Small intestine (tissue), 7 donors: ENCODE data around the gene CDH22. TPM values are rescaled to one million over a fixed set of nuclear protein-coding genes. Genes with fewer than 3 reads are reported as not detected.

Experiments
- DNase-seq, 2 donors: peaks; one replicate each; pipeline versions ENCODE4 v3.0.0 to v3.0.0-alpha.2; 2013
- FAIRE-seq: peaks from 2 replicates; lab custom pipeline; 2012; peaks lifted over from hg19 to GRCh38; lab: Jason Lieb, UNC
- H3K27ac ChIP-seq, 3 donors: one replicate each; pipeline ENCODE4 v1.5.1; 2013; ENCODE audit warnings: low read length in 2 of 3, mild to moderate bottlenecking in 2 of 3, control low read depth in 1 of 3, inconsistent platforms in 1 of 3, low read depth in 1 of 3, moderate library complexity in 1 of 3
- H3K27me3 ChIP-seq, 3 donors: one replicate each; pipeline ENCODE4 v1.6.1; 2013; ENCODE audit warnings: low read length in 3 of 3, inconsistent platforms in 1 of 3; ENCODE audit not compliant: control insufficient read depth in 3 of 3, insufficient read depth in 3 of 3
- H3K36me3 ChIP-seq, 3 donors: one replicate each; pipeline ENCODE4 v1.6.1; 2013; ENCODE audit warnings: low read length in 3 of 3, inconsistent platforms in 1 of 3, low read depth in 1 of 3, mild to moderate bottlenecking in 1 of 3, moderate library complexity in 1 of 3; ENCODE audit not compliant: control insufficient read depth in 3 of 3, insufficient read depth in 2 of 3
- H3K4me1 ChIP-seq, 3 donors: one replicate each; pipeline ENCODE4 v1.6.1; 2013; ENCODE audit warnings: low read length in 2 of 3, inconsistent platforms in 1 of 3, low read depth in 1 of 3, mild to moderate bottlenecking in 1 of 3, moderate library complexity in 1 of 3; ENCODE audit not compliant: control insufficient read depth in 3 of 3, insufficient read depth in 2 of 3
- H3K4me3 ChIP-seq, 3 donors: one replicate each; pipeline ENCODE4 v1.5.1; 2013; ENCODE audit warnings: low read length in 3 of 3, control low read depth in 1 of 3, inconsistent platforms in 1 of 3, low read depth in 1 of 3, mild to moderate bottlenecking in 1 of 3, moderate library complexity in 1 of 3
- H3K9me3 ChIP-seq, 2 donors: one replicate each; pipeline ENCODE4 v1.6.1; 2013; ENCODE audit warnings: low read depth in 1 of 2, low read length in 1 of 2; ENCODE audit not compliant: control insufficient read depth in 2 of 2, insufficient read depth in 1 of 2
- WGBS, 3 donors: extraction: QIAGEN DNeasy Blood & Tissue Kit; methylation state at CpG; one replicate each; pipeline ENCODE4 v1.1.7; 2013; 5-methylcytosine and 5-hydroxymethylcytosine counted together
- polyA plus RNA-seq, 4 donors: library from polyadenylated mRNA; stranded (reverse) in 3 of 4; unstranded in 1 of 4; fragments of 200-250 nt in 3 of 4; fragments of 120-200 nt in 1 of 4; gene quantifications; one replicate each; pipeline versions ENCODE4 v1.2.1 to v1.2.3, GENCODE V29; 2013
- donor health status: healthy with polysubstance abuse.
- donor health status: control.
- donor health status: control.
- donor health status: Bipolar disorder and iron deficiency.
- donor health status: healthy.

CDH22 gene
- polyA plus RNA-seq, 4 donors = 0.03 to 0.84 TPM; not detected in 2

GRCh38 chr20:46347841-46348803 lies 39.8 kb upstream of the CDH22 start:
- Histone ChIP-seq H3K36me3 (peaks cover 0 to 48% (median 4%) of the 10 kb centered on the region in 3 donors), H3K9me3 (no peaks in the 10 kb centered on the region), H3K27me3 (peaks cover 0 to 9% (median 3%) of the 10 kb centered on the region in 3 donors), H3K4me1 (peaks cover 0 to 7% (median 0%) of the 10 kb centered on the region in 3 donors), H3K27ac (no peak overlapping the region), H3K4me3 (no peak overlapping the region)
- DNase-seq (no peak), FAIRE-seq (no peak)
- 68 to 77% (median 76%) methylated on average over 25 of the region's 25 CpGs for WGBS, 3 donors

- H3K9me3 ChIP-seq = no peaks in the 10 kb centered on the region
- H3K4me3 ChIP-seq = no peak overlapping the region
- no peak for FAIRE-seq
- H3K27ac ChIP-seq = no peak overlapping the region
- DNase-seq = no peak
- H3K4me1 ChIP-seq = peaks cover 0 to 7% (median 0%) of the 10 kb centered on the region in 3 donors
- H3K36me3 ChIP-seq = peaks cover 0 to 39% (median 4%) of the 10 kb centered on the region in 3 donors
- WGBS, 3 donors = 84 to 87% (median 87%) methylated on average over 8 of the region's 8 CpGs
- peaks cover 0 to 22% (median 8%) of the 10 kb centered on the region in 3 donors for H3K27me3 ChIP-seq
These were observed 38.5 kb upstream of the CDH22 start for GRCh38 chr20:46346770-46347169.

GRCh38 chr20:46344488-46345162 lies 36.3 kb upstream of the CDH22 start:
- H3K36me3 ChIP-seq = peaks cover 0 to 18% (median 4%) of the 10 kb centered on the region in 3 donors
- WGBS, 3 donors = 62 to 74% (median 71%) methylated on average over 8 of the region's 8 CpGs
- peaks cover 0 to 32% (median 15%) of the 10 kb centered on the region in 3 donors for H3K27me3 ChIP-seq
- no peaks in the 10 kb centered on the region for H3K9me3 ChIP-seq
- H3K4me3 ChIP-seq = no peak overlapping the region
- no peak overlapping the region for H3K27ac ChIP-seq
- H3K4me1 ChIP-seq = peaks cover 0 to 4% (median 0%) of the 10 kb centered on the region in 3 donors
- FAIRE-seq = no peak
- DNase-seq = no peak

- peaks cover 0 to 14% (median 4%) of the 10 kb centered on the region in 3 donors for H3K36me3 ChIP-seq
- peaks cover 0 to 32% (median 20%) of the 10 kb centered on the region in 3 donors for H3K27me3 ChIP-seq
- no peak for FAIRE-seq
- no peak overlapping the region for H3K4me3 ChIP-seq
- H3K27ac ChIP-seq = no peak overlapping the region
- WGBS, 3 donors = 52 to 71% (median 58%) methylated on average over 2 of the region's 2 CpGs
- peaks cover 0 to under 1% (median 0%) of the 10 kb centered on the region in 3 donors for H3K4me1 ChIP-seq
- DNase-seq = no peak
- H3K9me3 ChIP-seq = no peaks in the 10 kb centered on the region
These were observed 35.7 kb upstream of the CDH22 start for GRCh38 chr20:46343975-46344357.

- 7 to 14% (median 11%) methylated on average over 17 of the region's 17 CpGs for WGBS, 3 donors
- no peak overlapping the region for H3K27ac ChIP-seq
- H3K4me3 ChIP-seq = no peak overlapping the region
- H3K27me3 ChIP-seq = peaks cover 0 to 32% (median 20%) of the 10 kb centered on the region in 3 donors
- H3K36me3 ChIP-seq = peaks cover 0 to 13% (median 3%) of the 10 kb centered on the region in 3 donors
- FAIRE-seq = no peak
- no peaks in the 10 kb centered on the region for H3K4me1 ChIP-seq
- DNase-seq = no peak
- no peaks in the 10 kb centered on the region for H3K9me3 ChIP-seq
These were observed 35.2 kb upstream of the CDH22 start for GRCh38 chr20:46343348-46343974.

GRCh38 chr20:46342451-46343347 lies 34.4 kb upstream of the CDH22 start:
- H3K36me3 ChIP-seq = peaks cover 0 to 13% (median 0%) of the 10 kb centered on the region in 3 donors
- FAIRE-seq = no peak
- H3K4me3 ChIP-seq = no peak overlapping the region
- no peak for DNase-seq
- H3K27me3 ChIP-seq = peaks cover 0 to 32% (median 20%) of the 10 kb centered on the region in 3 donors
- no peaks in the 10 kb centered on the region for H3K9me3 ChIP-seq
- no peak overlapping the region for H3K27ac ChIP-seq
- 40 to 55% (median 43%) methylated on average over 17 of the region's 17 CpGs for WGBS, 3 donors
- H3K4me1 ChIP-seq = no peaks in the 10 kb centered on the region

GRCh38 chr20:46342010-46342378 lies 33.7 kb upstream of the CDH22 start:
- peaks cover 0 to 34% (median 25%) of the 10 kb centered on the region in 3 donors for H3K27me3 ChIP-seq
- H3K4me1 ChIP-seq = no peaks in the 10 kb centered on the region
- DNase-seq (no peak), FAIRE-seq (no peak)
- H3K9me3 ChIP-seq = no peaks in the 10 kb centered on the region
- H3K4me3 ChIP-seq = no peak overlapping the region
- H3K27ac ChIP-seq = no peak overlapping the region
- 49 to 66% (median 57%) methylated on average over 9 of the region's 9 CpGs for WGBS, 3 donors
- peaks cover 0 to 7% (median 0%) of the 10 kb centered on the region in 3 donors for H3K36me3 ChIP-seq
